Transverse colon (tissue), 4 donors: ENCODE measurements around the gene METTL17. TPM values are rescaled to one million over a fixed set of nuclear protein-coding genes. Genes with fewer than 3 reads are reported as not detected.

ENCODE experiments used
- DNase-seq: peaks from one replicate; pipeline ENCODE4 v3.0.0-alpha.2; 2019
- H3K27ac ChIP-seq, 4 donors: fragments of 200-600 bp; sonication (generic); 2 replicates each; pipeline ENCODE4 v1.5.1; 2016 to 2018; ENCODE audit warnings: inconsistent platforms in 4 of 4
- H3K27me3 ChIP-seq: fragments of 200-600 bp; sonication (generic); 2 replicates; pipeline ENCODE4 v1.5.1; 2017; ENCODE audit warnings: inconsistent platforms
- H3K36me3 ChIP-seq, 4 donors: fragments of 200-600 bp; sonication (generic); 2 replicates each; pipeline ENCODE4 v1.5.1; 2017 to 2019; ENCODE audit warnings: inconsistent platforms in 4 of 4
- H3K4me1 ChIP-seq, 4 donors: fragments of 200-600 bp; sonication (generic); 2 replicates each; pipeline ENCODE4 v1.5.1; 2017 to 2020; ENCODE audit warnings: inconsistent platforms in 4 of 4
- H3K4me3 ChIP-seq, 4 donors: fragments of 200-600 bp; sonication (generic); 1 replicate in 1 of 4; 2 replicates in 3 of 4; pipeline versions ENCODE4 v1.5.1 to v1.6.1; 2017 to 2019; ENCODE audit warnings: inconsistent platforms in 4 of 4
- H3K9me3 ChIP-seq, 2 donors: fragments of 200-600 bp; sonication (generic); 2 replicates each; pipeline ENCODE4 v1.5.1; 2017 to 2019; ENCODE audit warnings: inconsistent platforms in 2 of 2
- CTCF ChIP-seq, 5 experiments: fragments of 200-600 bp in 3 of 5; fragments of 450-650 bp in 2 of 5; sonication (generic) in 3 of 5; IDR thresholded peaks; 1 replicate in 2 of 5; 2 replicates in 3 of 5; pipeline ENCODE4 v1.5.1; 2016 to 2017; ENCODE audit warnings: antibody characterized with exemption in 5 of 5, inconsistent platforms in 3 of 5, mild to moderate bottlenecking in 2 of 5, moderate library complexity in 1 of 5
- EP300 ChIP-seq: sonication (generic); formaldehyde crosslinking; IDR thresholded peaks from one replicate; pipeline ENCODE4 v1.6.1; 2017; ENCODE audit warnings: antibody characterized with exemption, low read depth
- POLR2A ChIP-seq: fragments of 450-650 bp; IDR thresholded peaks from one replicate; pipeline ENCODE4 v1.6.1; 2016; ENCODE audit warnings: antibody characterized with exemption, mild to moderate bottlenecking, moderate library complexity
- POLR2AphosphoS5 ChIP-seq, 3 donors: sonication (generic); formaldehyde crosslinking; IDR thresholded peaks; one replicate each; pipeline ENCODE4 v1.6.1; 2016; ENCODE audit warnings: antibody characterized with exemption in 3 of 3
- WGBS, 2 donors: methylation state at CpG; one replicate each; pipeline ENCODE4 v1.1.5; 2018; ENCODE audit warnings: low coverage in 1 of 2; 5-methylcytosine and 5-hydroxymethylcytosine counted together
- in situ Hi-C, 4 donors: fragments of 200-750 bp; cut with MboI; loops; one replicate each; pipeline versions ENCODE4 v1.15.0 to v1.15.1; 2017; ENCODE audit warnings: low sequenced_read_pairs in 3 of 4, low pct_ligation_motif_present in 1 of 4, low pct_unique_long_range_greater_than_20kb in 1 of 4
- intact Hi-C: fragments of 100-400 bp; cut with DNase I; formaldehyde crosslinking; loops from one replicate; pipeline ENCODE4 v1.15.1; 2023; ENCODE audit warnings: low total_unique reads
- total RNA-seq, 4 donors: library from RNA; depleted of rRNA; stranded (reverse); fragments of >200 nt; gene quantifications; one replicate each; pipeline ENCODE4 v1.1.0, GENCODE V29; 2016

Gene METTL17
- total RNA-seq, 4 donors from 2014 or later, result 74.8 to 124 (median 108) TPM

GRCh38 chr14:20997564-20997963, 7.8 kb downstream of the METTL17 start:
- Histone ChIP-seq H3K27me3 (no peaks in the 10 kb centered on the region), H3K4me1 (peaks cover 0 to 45% (median 23%) of the 10 kb centered on the region in 4 donors), H3K4me3 (peak overlapping the region in 1 of 4 donors; percentile 8), H3K9me3 (no peaks in the 10 kb centered on the region), H3K27ac (peak overlapping the region; percentile 32 to 73 (median 63)), H3K36me3 (peaks cover 0 to 40% (median 18%) of the 10 kb centered on the region in 4 donors)
- 51% methylated on average over 6 of the region's 6 CpGs for WGBS, 2 donors
- TF ChIP-seq POLR2AphosphoS5 (IDR thresholded peaks at IDR 0.05) (no peak), EP300 (no peak), CTCF (IDR thresholded peaks at IDR 0.05) (no peak)
- in situ Hi-C loops (loop anchor here in 1 of 4 donors (25.0 kb wide), 1 partner anchor 310 kb away; the partner anchor contains the start of genes ANG and RNASE4), intact Hi-C loops (no loop called here)
- DNase-seq, result no peak

GRCh38 chr14:20998139-20998538, 8.4 kb downstream of the METTL17 start:
- Histone ChIP-seq H3K4me1 (peaks cover 0 to 45% (median 28%) of the 10 kb centered on the region in 4 donors), H3K36me3 (peaks cover 0 to 34% (median 15%) of the 10 kb centered on the region in 4 donors), H3K27me3 (no peaks in the 10 kb centered on the region), H3K27ac (peak overlapping the region; percentile 32 to 73 (median 63)), H3K4me3 (peak overlapping the region in 1 of 4 donors; percentile 8), H3K9me3 (no peaks in the 10 kb centered on the region)
- peak; percentile 51 for DNase-seq
- in situ Hi-C loops (loop anchor here in 1 of 4 donors (25.0 kb wide), 1 partner anchor 311 kb away; the partner anchor contains the start of genes ANG and RNASE4), intact Hi-C loops (no loop called here)
- TF ChIP-seq CTCF (IDR thresholded peaks at IDR 0.05) (no peak), POLR2A (no peak), POLR2AphosphoS5 (IDR thresholded peaks at IDR 0.05) (no peak), EP300 (no peak)
- WGBS, 2 donors, result 41 to 80% methylated on average over 2 to 3 of the region's 3 CpGs

- Histone ChIP-seq H3K9me3 (no peaks in the 10 kb centered on the region), H3K4me1 (peaks cover 0 to 45% (median 28%) of the 10 kb centered on the region in 4 donors), H3K27me3 (no peaks in the 10 kb centered on the region), H3K27ac (peak within 1 kb of the TSS; percentile 32 to 73 (median 63)), H3K4me3 (peak within 1 kb of the TSS in 1 of 4 donors; percentile 8), H3K36me3 (peaks cover 0 to 28% (median 12%) of the 10 kb centered on the region in 4 donors)
- in situ Hi-C loops, result loop anchor here in 1 of 4 donors (25.0 kb wide), 1 partner anchor 312 kb away; the partner anchor contains the start of genes ANG and RNASE4
- 28 to 40% methylated on average over 3 to 6 of the region's 6 CpGs for WGBS, 2 donors
- intact Hi-C loops, result no loop called here
- DNase-seq, result peak; percentile 82
- TF ChIP-seq POLR2A (peak; percentile 38), EP300 (no peak), CTCF (IDR thresholded peaks at IDR 0.05) (no peak), POLR2AphosphoS5 (IDR thresholded peaks at IDR 0.05) (peak; percentile 39 to 62 (median 48))
These were observed 9.0 kb downstream of the METTL17 start, which contains the start of gene SLC39A2 for GRCh38 chr14:20998674-20999366. TSS of gene SLC39A2 (plus strand) at chr14:20999293. CDS start at chr14:20999447, 154 bp downstream.

- Histone ChIP-seq H3K36me3 (peaks cover 0 to 21% (median 9%) of the 10 kb centered on the region in 4 donors), H3K27ac (peak overlapping the region; percentile 3 to 73 (median 49)), H3K4me1 (peaks cover 0 to 45% (median 28%) of the 10 kb centered on the region in 4 donors), H3K4me3 (no peak overlapping the region), H3K9me3 (no peaks in the 10 kb centered on the region), H3K27me3 (no peaks in the 10 kb centered on the region)
- 35 to 83% methylated on average over 1 to 4 of the region's 4 CpGs for WGBS, 2 donors
- no peak for DNase-seq
- intact Hi-C loops (no loop called here), in situ Hi-C loops (loop anchor here in 1 of 4 donors (25.0 kb wide), 1 partner anchor 312 kb away; the partner anchor contains the start of genes ANG and RNASE4)
- no peak for TF ChIP-seq POLR2AphosphoS5 (IDR thresholded peaks at IDR 0.05)
- TF ChIP-seq CTCF (IDR thresholded peaks at IDR 0.05), result no peak
- no peak for TF ChIP-seq EP300
- TF ChIP-seq POLR2A, result no peak
These were observed 9.8 kb downstream of the METTL17 start for GRCh38 chr14:20999591-20999990.
